GM18517 (cell line): Measurements from ENCODE around the gene ACOT6.
"Not testable (repeated sequence)": the region's sequence is repeated elsewhere in the genome, so short reads cannot be mapped to it uniquely, and the experiment has no call there.

ENCODE experiments used
- ATAC-seq: cut with Tn5 transposase; IDR thresholded peaks from one replicate; pipeline ENCODE4 v1.9.1; 2021; ENCODE audit warnings: mild to moderate bottlenecking, moderate library complexity; ENCODE audit not compliant: unreplicated experiment

Gene ACOT6

GRCh38 chr14:73594491-73594890 is 17.8 kb upstream of the ACOT6 start:
- ATAC-seq: no peak

- no peak for ATAC-seq
Measured at GRCh38 chr14:73599499-73599898, 12.8 kb upstream of the ACOT6 start.

- ATAC-seq: no peak
Measured at GRCh38 chr14:73602994-73603393, 9.3 kb upstream of the ACOT6 start.

GRCh38 chr14:73606271-73606670 is 6.0 kb upstream of the ACOT6 start:
- ATAC-seq: no peak

- ATAC-seq: no peak
Measured at GRCh38 chr14:73607241-73607640, 5.1 kb upstream of the ACOT6 start.

- ATAC-seq: no peak
Measured at GRCh38 chr14:73610687-73611086, 1.6 kb upstream of the ACOT6 start.

- ATAC-seq: no peak
Measured at GRCh38 chr14:73613046-73613383, 698 bp downstream of the ACOT6 start.

- no peak for ATAC-seq
Measured at GRCh38 chr14:73613419-73613963, 1.2 kb downstream of the ACOT6 start.

- no peak for ATAC-seq
Measured at GRCh38 chr14:73616831-73617230, 4.5 kb downstream of the ACOT6 start.

GRCh38 chr14:73619524-73619923 is 7.2 kb downstream of the ACOT6 start:
- ATAC-seq: no peak

- no peak for ATAC-seq
Measured at GRCh38 chr14:73620268-73620667, 8.0 kb downstream of the ACOT6 start.

GRCh38 chr14:73623504-73624054 is 11.3 kb downstream of the ACOT6 start:
- no peak for ATAC-seq

- ATAC-seq: no peak
Measured at GRCh38 chr14:73625706-73626105, 13.4 kb downstream of the ACOT6 start.

- ATAC-seq: no peak
Measured at GRCh38 chr14:73627151-73627558, 14.8 kb downstream of the ACOT6 start.

GRCh38 chr14:73630009-73630780 is 17.9 kb downstream of the ACOT6 start:
- ATAC-seq: no peak

- peak; percentile 65 for ATAC-seq
Measured at GRCh38 chr14:73633116-73634010, 21.0 kb downstream of the ACOT6 start.

GRCh38 chr14:73634011-73634833 is 21.9 kb downstream of the ACOT6 start:
- peak; percentile 11 for ATAC-seq

- not testable (repeated sequence) for ATAC-seq
Measured at GRCh38 chr14:73636355-73636754, 24.0 kb downstream of the ACOT6 start.

GRCh38 chr14:73637830-73638229 is 25.5 kb downstream of the ACOT6 start:
- no peak for ATAC-seq

GRCh38 chr14:73640796-73641365 is 28.6 kb downstream of the ACOT6 start:
- ATAC-seq: no peak
